Measurements from ENCODE around the gene DPP7.

GRCh38 chr9:137083394-137084004, 31.0 kb downstream of the DPP7 start:
- TF ChIP-seq POLR2AphosphoS5 (IDR thresholded peaks at IDR 0.05) (peak in 1 of 4 donors; percentile 20), POLR2A (IDR thresholded peaks at IDR 0.05) (no peak), CTCF (IDR thresholded peaks at IDR 0.05) (no peak), EP300 (IDR thresholded peaks at IDR 0.05) (no peak)

Data from sigmoid colon (tissue), 4 donors.